IMR-90 (cell line): ENCODE measurements around the gene MYH7B. TPM values are rescaled to one million over a fixed set of nuclear protein-coding genes. Genes with fewer than 3 reads are reported as not detected.

ENCODE experiments used
- ATAC-seq: fragments of 200-7000 bp; cut with Tn5 transposase; 2 replicates; pipeline ENCODE4 v1.9.1; 2020; ENCODE audit warnings: low read depth, mild to moderate bottlenecking, moderate library complexity
- BruUV-seq: library from RNA; stranded (reverse); fragments of 400-500 nt; replicated peaks from 2 replicates; lab custom pipeline; 2021; lab: Mats Ljungman, UMichigan
- CTCF ChIA-PET: fragments of 300-600 bp; formaldehyde crosslinking; extraction: SDS; loops from one replicate; lab custom pipeline; 2021; ENCODE audit warnings: antibody characterized with exemption; lab: Yijun Ruan, JAX
- POLR2A ChIA-PET: fragments of 300-600 bp; sonication (Branson Sonifier 250); formaldehyde crosslinking; loops from one replicate; lab custom pipeline; 2022; ENCODE audit warnings: antibody characterized with exemption; ENCODE audit not compliant: unreplicated experiment; lab: Charles Lee
- DNase-seq: peaks from one replicate; pipeline ENCODE4 v3.0.0; 2013
- H2AFZ ChIP-seq: replicated peaks from 2 replicates; pipeline ENCODE3; 2013; ENCODE audit warnings: low read length, mild to moderate bottlenecking; ENCODE audit not compliant: poor library complexity
- H2AK5ac ChIP-seq: 2 replicates; pipeline ENCODE4 v1.6.1; 2013; ENCODE audit warnings: low read depth, low read length, inconsistent platforms
- H2AK9ac ChIP-seq: replicated peaks from 2 replicates; pipeline ENCODE3; 2013; ENCODE audit warnings: mild to moderate bottlenecking, low read depth, low read length, moderate library complexity; ENCODE audit not compliant: poor library complexity
- H2BK120ac ChIP-seq: 2 replicates; pipeline ENCODE4 v1.6.1; 2013; ENCODE audit warnings: low read depth, low read length, inconsistent platforms
- H2BK15ac ChIP-seq: 3 replicates; pipeline ENCODE4 v1.6.1; 2013; ENCODE audit warnings: low read depth, low read length, inconsistent platforms
- H2BK20ac ChIP-seq: 2 replicates; pipeline ENCODE4 v1.6.1; 2013; ENCODE audit warnings: low read depth, mild to moderate bottlenecking, inconsistent platforms, low read length, moderate library complexity
- H2BK5ac ChIP-seq: 2 replicates; pipeline ENCODE4 v1.6.1; 2013; ENCODE audit warnings: mild to moderate bottlenecking, low read depth, low read length, inconsistent platforms; ENCODE audit not compliant: poor library complexity, severe bottlenecking
- H3K14ac ChIP-seq: replicated peaks from 2 replicates; pipeline ENCODE4 v1.6.1; 2013; ENCODE audit warnings: low read depth, low read length, inconsistent platforms
- H3K18ac ChIP-seq: 2 replicates; pipeline ENCODE4 v1.6.1; 2013; ENCODE audit warnings: low read depth, low read length, control low read depth
- H3K23ac ChIP-seq: 2 replicates; pipeline ENCODE4 v1.6.1; 2013; ENCODE audit warnings: low read depth, low read length, inconsistent platforms
- H3K27ac ChIP-seq: 2 replicates; pipeline ENCODE4 v1.5.1; 2013; ENCODE audit warnings: mild to moderate bottlenecking, control low read depth, low read length; ENCODE audit not compliant: insufficient read depth
- H3K27me3 ChIP-seq: 2 replicates; pipeline ENCODE4 v1.6.1; 2013; ENCODE audit warnings: low read length; ENCODE audit not compliant: control insufficient read depth, insufficient read depth
- H3K36me3 ChIP-seq: 2 replicates; pipeline ENCODE4 v1.6.1; 2013; ENCODE audit warnings: low read length, mixed read lengths; ENCODE audit not compliant: control insufficient read depth, insufficient read depth
- H3K4ac ChIP-seq: 2 replicates; pipeline ENCODE4 v1.6.1; 2013; ENCODE audit warnings: low read depth, low read length, inconsistent platforms
- H3K4me1 ChIP-seq: 2 replicates; pipeline ENCODE4 v1.6.1; 2013; ENCODE audit warnings: low read length, mixed read lengths; ENCODE audit not compliant: control insufficient read depth, insufficient read depth
- H3K4me2 ChIP-seq: 2 replicates; pipeline ENCODE4 v1.6.1; 2013; ENCODE audit warnings: low read depth, mild to moderate bottlenecking, control low read depth, low read length, moderate library complexity
- H3K4me3 ChIP-seq: 2 replicates; pipeline ENCODE4 v1.5.1; 2013; ENCODE audit warnings: low read depth, mild to moderate bottlenecking, control low read depth, low read length, moderate library complexity; ENCODE audit not compliant: insufficient read depth
- H3K56ac ChIP-seq: 2 replicates; pipeline ENCODE4 v1.6.1; 2013; ENCODE audit warnings: low read length, inconsistent platforms; ENCODE audit not compliant: insufficient read depth; ENCODE audit errors: extremely low read depth
- H3K79me1 ChIP-seq, 2 experiments: 2 replicates each; pipeline ENCODE4 v1.6.1; 2013; ENCODE audit warnings: low read length in 2 of 2, inconsistent platforms in 1 of 2, low read depth in 1 of 2
- H3K9ac ChIP-seq: 2 replicates; pipeline ENCODE4 v1.6.1; 2013; ENCODE audit warnings: low read depth, low read length, control low read depth
- H3K9me1 ChIP-seq: 2 replicates; pipeline ENCODE4 v1.6.1; 2013; ENCODE audit warnings: low read length, inconsistent platforms; ENCODE audit not compliant: insufficient read depth
- H3K9me3 ChIP-seq: 2 replicates; pipeline ENCODE4 v1.6.1; 2013; ENCODE audit warnings: low read length; ENCODE audit not compliant: control insufficient read depth, insufficient read depth
- H4K20me1 ChIP-seq: 2 replicates; pipeline ENCODE4 v1.6.1; 2013; ENCODE audit warnings: low read length, inconsistent platforms; ENCODE audit not compliant: insufficient read depth
- H4K5ac ChIP-seq: 2 replicates; pipeline ENCODE4 v1.6.1; 2013; ENCODE audit warnings: mild to moderate bottlenecking, low read depth, low read length, control low read depth
- H4K8ac ChIP-seq, 2 experiments: 2 replicates each; pipeline ENCODE4 v1.6.1; 2013; ENCODE audit warnings: low read depth in 2 of 2, low read length in 2 of 2, control low read depth in 1 of 2, inconsistent platforms in 1 of 2
- H4K91ac ChIP-seq: 2 replicates; pipeline ENCODE4 v1.6.1; 2013; ENCODE audit warnings: low read depth, low read length, inconsistent platforms; ENCODE audit not compliant: insufficient read depth
- MXI1 ChIP-seq: IDR thresholded peaks from 2 replicates; pipeline ENCODE4 v1.6.1; 2012; ENCODE audit warnings: low read depth, mild to moderate bottlenecking, low read length, moderate library complexity, borderline replicate concordance
- NFE2L2 ChIP-seq: fragments of 150-350 bp; IDR thresholded peaks from 2 replicates; pipeline ENCODE4 v1.6.1; 2016; ENCODE audit warnings: low read depth, mild to moderate bottlenecking, low read length
- POLR2A ChIP-seq: IDR thresholded peaks from 2 replicates; pipeline ENCODE4 v1.6.1; 2012; ENCODE audit warnings: mild to moderate bottlenecking, low read depth, low read length
- SMC3 ChIP-seq: fragments of 150-350 bp; IDR thresholded peaks from 2 replicates; pipeline ENCODE4 v1.6.1; 2016; ENCODE audit warnings: low read depth, mild to moderate bottlenecking, antibody characterized with exemption, low read length, moderate library complexity
- USF2 ChIP-seq: fragments of 150-350 bp; IDR thresholded peaks from 2 replicates; pipeline ENCODE4 v1.6.1; 2017; ENCODE audit warnings: mild to moderate bottlenecking, antibody characterized with exemption, low read length, low read depth
- WGBS, 2 experiments: methylation state at CpG; one replicate each; pipeline versions ENCODE4 v1.1.5 to v1.1.7; 2013; ENCODE audit warnings: missing lambda C conversion rate in 2 of 2; ENCODE audit not compliant: insufficient read length in 1 of 2; ENCODE audit errors: extremely low coverage in 2 of 2; 5-methylcytosine and 5-hydroxymethylcytosine counted together
- dilution Hi-C: fragments of 300-500 bp; cut with HindIII; formaldehyde crosslinking; loops from one replicate; pipeline ENCODE4 v1.14.3; 2018; ENCODE audit warnings: low sequenced_read_pairs; ENCODE audit not compliant: unreplicated experiment
- in situ Hi-C: fragments of 300-500 bp; cut with MboI; formaldehyde crosslinking; loops from 3 replicates; pipeline ENCODE4 v1.14.3; 2019; ENCODE audit warnings: low sequenced_read_pairs, inconsistent platforms, mixed read lengths
- intact Hi-C: fragments of 100-400 bp; cut with micrococcal nuclease; formaldehyde crosslinking; loops from 2 replicates; pipeline ENCODE4 v1.10.0; 2022
- polyA plus RNA-seq, 3 experiments: library from polyadenylated mRNA; depleted of rRNA; stranded (reverse); fragments of >200 nt; gene quantifications; 2 replicates each; pipeline ENCODE4 v1.2.3, GENCODE V29; 2012; ENCODE audit warnings: low replicate concordance in 1 of 3
- total RNA-seq: library from RNA; depleted of rRNA; stranded (reverse); fragments of >200 nt; gene quantifications from 2 replicates; pipeline ENCODE4 v1.2.3, GENCODE V29; 2012

MYH7B gene
- total and polyA plus RNA-seq, 2 of the 4 experiments (the other 2 are of a cell fraction): 0.09 TPM; not detected in 1

- Histone ChIP-seq H3K9me3 (no peaks in the 10 kb centered on the region), H2BK15ac (no peak overlapping the region), H3K27ac (no peak overlapping the region), H2AK9ac (no peak overlapping the region), H4K8ac (no peak overlapping the region), H3K18ac (no peak overlapping the region), H3K23ac (no peak overlapping the region), H2AFZ (no peak overlapping the region), H4K91ac (no peak overlapping the region), H3K14ac (no peak overlapping the region), H2AK5ac (no peak overlapping the region), H3K4me2 (no peak overlapping the region), H3K4me1 (no peaks in the 10 kb centered on the region), H3K27me3 (peaks cover 29% of the 10 kb centered on the region), H4K20me1 (no peaks in the 10 kb centered on the region), H3K4me3 (no peak overlapping the region), H3K4ac (no peak overlapping the region), H2BK20ac (no peak overlapping the region), H3K79me1 (no peaks in the 10 kb centered on the region), H4K5ac (no peak overlapping the region), H3K9ac (no peak overlapping the region), H2BK120ac (no peak overlapping the region), H3K9me1 (0 out of 2 replicates have a peak, but pooled peaks cover 8% of the 10 kb centered on the region), H3K36me3 (no peaks in the 10 kb centered on the region), H2BK5ac (no peak overlapping the region), H3K56ac (no peak overlapping the region)
- no peak for TF ChIP-seq POLR2A
- no peak for TF ChIP-seq NFE2L2
- TF ChIP-seq SMC3: no peak
- no peak for TF ChIP-seq USF2
- TF ChIP-seq MXI1: no peak
- dilution Hi-C loops (no loop called here), in situ Hi-C loops (no loop called here), intact Hi-C loops (no loop called here)
- POLR2A ChIA-PET: no interaction called here
- 59% methylated on average over 4 of the region's 9 CpGs; no CpG with 5 or more reads in 1 of the 2 experiments for WGBS, 2 experiments
- CTCF ChIA-PET: no interaction called here
- no TSS peak for BruUV-seq
- no peak for ATAC-seq
- DNase-seq: no peak
Observed at GRCh38 chr20:34970846-34971560, 15.3 kb downstream of the MYH7B start.
